Fibroblast of skin of left biceps (primary cell): ENCODE measurements around the gene PTK6.

Source experiments
- DNase-seq, 2 experiments: peaks; one replicate each; pipeline ENCODE4 v3.0.0-alpha.2; 2013; ENCODE audit warnings: low read depth in 2 of 2

Gene PTK6

GRCh38 chr20:63508072-63508768 lies 29.0 kb downstream of the PTK6 start:
- no peak for DNase-seq

GRCh38 chr20:63507083-63507743 lies 30.0 kb downstream of the PTK6 start:
- DNase-seq, result no peak

GRCh38 chr20:63505723-63506122 lies 31.5 kb downstream of the PTK6 start:
- DNase-seq, result no peak

GRCh38 chr20:63505281-63505680 lies 31.9 kb downstream of the PTK6 start:
- DNase-seq, result no peak

- no peak for DNase-seq
These were observed 32.5 kb downstream of the PTK6 start for GRCh38 chr20:63504642-63505041.

GRCh38 chr20:63503524-63503923 lies 33.7 kb downstream of the PTK6 start:
- no peak for DNase-seq

- DNase-seq, result no peak
These were observed 34.5 kb downstream of the PTK6 start for GRCh38 chr20:63502671-63503172.

- DNase-seq, result no peak
These were observed 35.1 kb downstream of the PTK6 start for GRCh38 chr20:63501818-63502670.

GRCh38 chr20:63500902-63501817 lies 36.0 kb downstream of the PTK6 start:
- no peak for DNase-seq

- no peak for DNase-seq
These were observed 36.9 kb downstream of the PTK6 start for GRCh38 chr20:63500151-63500901.

GRCh38 chr20:63499338-63499969 lies 37.7 kb downstream of the PTK6 start:
- DNase-seq, result no peak

GRCh38 chr20:63498960-63499337 lies 38.2 kb downstream of the PTK6 start, which contains the start of gene EEF1A2:
TSS of gene EEF1A2 (minus strand) at chr20:63499083. CDS start at chr20:63497763, 1,320 bp downstream.
- no peak for DNase-seq

GRCh38 chr20:63497946-63498935 lies 38.9 kb downstream of the PTK6 start:
- no peak for DNase-seq

- no peak for DNase-seq
These were observed 39.8 kb downstream of the PTK6 start for GRCh38 chr20:63497138-63497945.

GRCh38 chr20:63496596-63497120 lies 40.5 kb downstream of the PTK6 start:
- DNase-seq, result no peak

- no peak for DNase-seq
These were observed 41.2 kb downstream of the PTK6 start for GRCh38 chr20:63495741-63496595.
